Panc1 (cell line): ENCODE results near the gene PRDX1. TPM values are rescaled to one million over a fixed set of nuclear protein-coding genes. Genes with fewer than 3 reads are reported as not detected.

Source experiments
- ATAC-seq: fragments of 200-7000 bp; cut with Tn5 transposase; 2 replicates; pipeline ENCODE4 v1.9.1; 2020; ENCODE audit warnings: mild to moderate bottlenecking, moderate library complexity
- BruUV-seq: library from RNA; stranded (reverse); fragments of 400-500 nt; replicated peaks from 2 replicates; lab custom pipeline; 2021; lab: Mats Ljungman, UMichigan
- CTCF ChIA-PET: fragments of 300-600 bp; sonication (Branson Sonifier 250); formaldehyde crosslinking; loops from one replicate; lab custom pipeline; 2022; ENCODE audit warnings: antibody characterized with exemption; lab: Charles Lee
- POLR2A ChIA-PET: fragments of 300-600 bp; sonication (Branson Sonifier 250); formaldehyde crosslinking; loops from one replicate; lab custom pipeline; 2022; ENCODE audit warnings: antibody characterized with exemption; lab: Charles Lee
- DNase-seq: peaks from one replicate; pipeline ENCODE4 v3.0.0-alpha.2; 2010; ENCODE audit warnings: low read depth, low spot score
- H3K27ac ChIP-seq: 2 replicates; pipeline ENCODE4 v1.5.1; 2011; ENCODE audit warnings: mild to moderate bottlenecking, low read length, inconsistent platforms
- H3K27me3 ChIP-seq: fragments of 200-500 bp; sonication (Bioruptor generic); 2 replicates; pipeline ENCODE4 v1.6.0; 2014; ENCODE audit warnings: low read length, inconsistent platforms; ENCODE audit not compliant: control insufficient read depth, insufficient read depth
- H3K36me3 ChIP-seq: fragments of 200-500 bp; sonication (Bioruptor generic); 2 replicates; pipeline ENCODE4 v1.5.1; 2014; ENCODE audit warnings: inconsistent platforms, mild to moderate bottlenecking, low read length, moderate library complexity; ENCODE audit not compliant: control insufficient read depth, insufficient read depth
- H3K4me1 ChIP-seq: 2 replicates; pipeline ENCODE4 v1.5.1; 2011; ENCODE audit warnings: inconsistent platforms, mild to moderate bottlenecking, low read length, moderate library complexity; ENCODE audit not compliant: control insufficient read depth, insufficient read depth
- H3K4me3 ChIP-seq, 2 experiments: 2 replicates each; pipeline ENCODE4 v1.5.1; 2011 to 2012; ENCODE audit warnings: low read depth in 2 of 2, low read length in 2 of 2, mild to moderate bottlenecking in 2 of 2, inconsistent platforms in 1 of 2, moderate library complexity in 1 of 2
- H3K9me3 ChIP-seq: fragments of 200-500 bp; sonication (Bioruptor generic); 2 replicates; pipeline ENCODE4 v1.5.1; 2014; ENCODE audit warnings: low read depth, mild to moderate bottlenecking, inconsistent platforms, low read length, moderate library complexity; ENCODE audit not compliant: control insufficient read depth, insufficient read depth
- POLR2AphosphoS5 ChIP-seq: IDR thresholded peaks from 2 replicates; pipeline ENCODE4 v1.6.1; 2012; ENCODE audit warnings: mild to moderate bottlenecking, low read depth, low read length, moderate library complexity
- TCF7L2 ChIP-seq: IDR thresholded peaks from 2 replicates; pipeline ENCODE4 v1.6.1; 2011; ENCODE audit warnings: mild to moderate bottlenecking, low read depth, low read length, inconsistent platforms
- in situ Hi-C: cut with HindIII; loops from 2 replicates; pipeline ENCODE4 v1.10.0; 2016; ENCODE audit warnings: low sequenced_read_pairs, low pct_unique_long_range_greater_than_20kb
- intact Hi-C: fragments of 100-400 bp; cut with micrococcal nuclease; formaldehyde crosslinking; loops from one replicate; pipeline ENCODE4 v1.10.0; 2022; ENCODE audit not compliant: unreplicated experiment
- total RNA-seq: library from RNA; stranded (reverse); gene quantifications from one replicate; pipeline ENCODE4 v1.2.1, GENCODE V29; 2021; ENCODE audit not compliant: unreplicated experiment

The PRDX1 gene
- total RNA-seq, 1 experiment from 2014 or later = 719 TPM

DNA sequence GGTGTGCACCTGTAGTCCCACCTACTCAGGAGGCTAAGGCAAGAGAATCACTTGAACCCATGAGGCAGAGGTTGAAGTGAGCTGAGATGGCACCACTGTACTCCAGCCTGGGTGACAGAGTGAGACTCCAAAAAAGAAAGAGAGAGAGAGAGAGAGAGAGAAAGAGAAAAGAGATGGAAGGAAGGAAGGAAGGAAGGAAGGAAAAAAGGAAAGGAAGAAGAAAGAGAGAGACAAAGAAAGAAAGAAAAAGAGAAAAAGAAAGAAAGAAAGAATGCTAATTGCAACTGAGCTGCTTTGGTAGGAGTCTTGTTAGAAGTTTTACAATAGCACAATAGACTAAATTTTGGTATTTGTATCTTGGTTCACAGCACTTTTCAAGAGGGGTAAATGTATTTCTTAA lies 56.4 kb downstream of the PRDX1 start:
- H3K27ac ChIP-seq = no peak overlapping the region
- intact Hi-C loops = no loop called here
- no peaks in the 10 kb centered on the region for H3K36me3 ChIP-seq
- no TSS peak for BruUV-seq
- no peaks in the 10 kb centered on the region for H3K4me1 ChIP-seq
- no peak overlapping the region for H3K4me3 ChIP-seq
- no peak for DNase-seq
- CTCF ChIA-PET = no interaction called here
- no peak for ATAC-seq
- no peaks in the 10 kb centered on the region for H3K9me3 ChIP-seq
- H3K27me3 ChIP-seq = no peaks in the 10 kb centered on the region; the same call in 1 of the 2 replicates
- in situ Hi-C loops = no loop called here
- POLR2A ChIA-PET = interaction anchor here (0.7 kb wide), 2 partner anchors 28 to 171 kb away, joined by 4 read pairs; no protein-coding TSS in a partner anchor
- TF ChIP-seq TCF7L2 = no peak
- TF ChIP-seq POLR2AphosphoS5 = no peak

Other genes starting within 250 kb of the PRDX1 start
- 1.9 TPM for gene HPDL, start 195.0 kb downstream of the PRDX1 start, total RNA-seq
- 14.3 TPM for gene TOE1, start 181.7 kb downstream of the PRDX1 start, total RNA-seq
- 40.8 TPM for gene MUTYH, start 181.4 kb downstream of the PRDX1 start, total RNA-seq
- gene TESK2, start 30.7 kb downstream of the PRDX1 start, total RNA-seq = 3.3 TPM
- gene CCDC163, start 21.8 kb downstream of the PRDX1 start, total RNA-seq = 3.3 TPM
- 10.7 TPM for gene MMACHC, start 21.6 kb downstream of the PRDX1 start, total RNA-seq
- 142 TPM for gene AKR1A1, start 28.9 kb upstream of the PRDX1 start, total RNA-seq
- 193 TPM for gene NASP, start 62.2 kb upstream of the PRDX1 start, total RNA-seq
- gene CCDC17, start 102.2 kb upstream of the PRDX1 start, total RNA-seq = 2.2 TPM
- gene GPBP1L1, start 164.6 kb upstream of the PRDX1 start, total RNA-seq = 130 TPM
- gene TMEM69, start 166.3 kb upstream of the PRDX1 start, total RNA-seq = 19.1 TPM
- gene IPP, start 228.8 kb upstream of the PRDX1 start, total RNA-seq = 28.8 TPM